Choroid plexus epithelial cell (primary cell): ENCODE results near the gene LHFPL5.
A peak's percentile ranks its signal among the peaks of the same experiment; 100 is the strongest.

Experiments used
- DNase-seq: peaks from one replicate; pipeline ENCODE4 v3.0.0-alpha.2; 2010; ENCODE audit warnings: low read depth
- H3K4me3 ChIP-seq: 2 replicates; pipeline ENCODE4 v1.5.1; 2011; ENCODE audit warnings: low read depth, mild to moderate bottlenecking, control low read depth, low read length, moderate library complexity
- CTCF ChIP-seq: conservative IDR thresholded peaks from 2 replicates; pipeline ENCODE4 v1.5.1; 2011; ENCODE audit warnings: low read depth, mild to moderate bottlenecking, control low read depth, inconsistent platforms, low read length, moderate library complexity

Gene LHFPL5

GRCh38 chr6:35774116-35774794, 30.9 kb upstream of the LHFPL5 start:
- no peak for TF ChIP-seq CTCF
- no peak for DNase-seq

GRCh38 chr6:35775031-35775430, 30.1 kb upstream of the LHFPL5 start:
- no peak overlapping the region for H3K4me3 ChIP-seq
- DNase-seq = no peak
- TF ChIP-seq CTCF = no peak

More at GRCh38 chr6:35774116-35774794, 30.9 kb upstream of the LHFPL5 start:
- no peak overlapping the region for H3K4me3 ChIP-seq

- DNase-seq = no peak
- TF ChIP-seq CTCF = no peak
- H3K4me3 ChIP-seq = peak within 1 kb of the TSS; percentile 49
These were observed 28.6 kb upstream of the LHFPL5 start, which contains the start of gene CLPSL2 for GRCh38 chr6:35776364-35777215. CLPSL2 (plus strand) TSS chr6:35776598; CDS start chr6:35776619, 21 bp downstream.

- TF ChIP-seq CTCF = no peak
These were observed 27.6 kb upstream of the LHFPL5 start for GRCh38 chr6:35777356-35778102.

GRCh38 chr6:35778437-35778836, 26.7 kb upstream of the LHFPL5 start:
- DNase-seq = no peak
- TF ChIP-seq CTCF = no peak
- H3K4me3 ChIP-seq = no peak overlapping the region

More at GRCh38 chr6:35777356-35778102, 27.6 kb upstream of the LHFPL5 start:
- no peak for DNase-seq
- no peak overlapping the region for H3K4me3 ChIP-seq

- no peak for DNase-seq
- H3K4me3 ChIP-seq = no peak within 1 kb of the TSS
- TF ChIP-seq CTCF = no peak
These were observed 24.4 kb upstream of the LHFPL5 start, which contains the start of gene CLPSL1 for GRCh38 chr6:35780719-35781118. CLPSL1 (plus strand) TSS chr6:35781019; CDS start chr6:35781111, 92 bp downstream.
